Thymus (tissue), 11 donors: ENCODE data around the gene LGALS4. TPM values are rescaled to one million over a fixed set of nuclear protein-coding genes. Genes with fewer than 3 reads are reported as not detected.
A peak's percentile ranks its signal among the peaks of the same experiment; 100 is the strongest.

ENCODE experiments used
- DNase-seq, 9 donors: peaks; one replicate each; pipeline ENCODE4 v3.0.0-alpha.2; 2013; ENCODE audit warnings: low spot score in 9 of 9, low read depth in 6 of 9, missing footprints in 1 of 9
- H3K27ac ChIP-seq, 2 donors: one replicate each; pipeline ENCODE4 v1.5.1; 2013; ENCODE audit warnings: control low read depth in 1 of 2, low read depth in 1 of 2, low read length in 1 of 2, mild to moderate bottlenecking in 1 of 2, moderate library complexity in 1 of 2
- H3K27me3 ChIP-seq, 2 donors: one replicate each; pipeline ENCODE4 v1.5.1; 2013; ENCODE audit warnings: low read length in 1 of 2; ENCODE audit not compliant: control insufficient read depth in 2 of 2, insufficient read depth in 1 of 2
- H3K36me3 ChIP-seq, 2 donors: one replicate each; pipeline ENCODE4 v1.5.1; 2013; ENCODE audit warnings: low read length in 1 of 2, mild to moderate bottlenecking in 1 of 2, moderate library complexity in 1 of 2; ENCODE audit not compliant: control insufficient read depth in 2 of 2, insufficient read depth in 2 of 2
- H3K4me1 ChIP-seq, 2 donors: one replicate each; pipeline ENCODE4 v1.5.1; 2013; ENCODE audit warnings: low read length in 2 of 2; ENCODE audit not compliant: control insufficient read depth in 2 of 2, insufficient read depth in 2 of 2
- H3K4me3 ChIP-seq, 2 donors: one replicate each; pipeline ENCODE4 v1.5.1; 2013; ENCODE audit warnings: low read length in 2 of 2, control low read depth in 1 of 2, mild to moderate bottlenecking in 1 of 2
- H3K9me3 ChIP-seq, 2 donors: one replicate each; pipeline ENCODE4 v1.5.1; 2013; ENCODE audit warnings: low read length in 1 of 2, mild to moderate bottlenecking in 1 of 2; ENCODE audit not compliant: control insufficient read depth in 2 of 2, insufficient read depth in 1 of 2
- WGBS: extraction: QIAGEN DNeasy Blood & Tissue Kit; methylation state at CpG from one replicate; pipeline ENCODE4 v1.1.7; 2013; 5-methylcytosine and 5-hydroxymethylcytosine counted together
- polyA plus RNA-seq: library from polyadenylated mRNA; stranded (reverse); fragments of 200-250 nt; gene quantifications from one replicate; pipeline ENCODE4 v1.2.3, GENCODE V29; 2013
- total RNA-seq: library from RNA; stranded (reverse); fragments of 120-200 nt; gene quantifications from one replicate; pipeline ENCODE4 v1.2.4, GENCODE V29; 2013
- donor health status: healthy.

LGALS4 gene
- total and polyA plus RNA-seq, 2 donors: 1.1 to 6.8 TPM

- DNase-seq: no peak
- peaks cover 71 to 81% of the 10 kb centered on the region in 2 donors for H3K36me3 ChIP-seq
- peaks cover 24 to 55% of the 10 kb centered on the region in 2 donors for H3K4me1 ChIP-seq
- H3K9me3 ChIP-seq: no peaks in the 10 kb centered on the region
- 99% methylated on average over 14 of the region's 14 CpGs for WGBS
- H3K27me3 ChIP-seq: no peaks in the 10 kb centered on the region
- H3K27ac ChIP-seq: no peak overlapping the region
- H3K4me3 ChIP-seq: no peak overlapping the region
These were observed 32.8 kb upstream of the LGALS4 start for GRCh38 chr19:38845374-38846024.

DNA sequence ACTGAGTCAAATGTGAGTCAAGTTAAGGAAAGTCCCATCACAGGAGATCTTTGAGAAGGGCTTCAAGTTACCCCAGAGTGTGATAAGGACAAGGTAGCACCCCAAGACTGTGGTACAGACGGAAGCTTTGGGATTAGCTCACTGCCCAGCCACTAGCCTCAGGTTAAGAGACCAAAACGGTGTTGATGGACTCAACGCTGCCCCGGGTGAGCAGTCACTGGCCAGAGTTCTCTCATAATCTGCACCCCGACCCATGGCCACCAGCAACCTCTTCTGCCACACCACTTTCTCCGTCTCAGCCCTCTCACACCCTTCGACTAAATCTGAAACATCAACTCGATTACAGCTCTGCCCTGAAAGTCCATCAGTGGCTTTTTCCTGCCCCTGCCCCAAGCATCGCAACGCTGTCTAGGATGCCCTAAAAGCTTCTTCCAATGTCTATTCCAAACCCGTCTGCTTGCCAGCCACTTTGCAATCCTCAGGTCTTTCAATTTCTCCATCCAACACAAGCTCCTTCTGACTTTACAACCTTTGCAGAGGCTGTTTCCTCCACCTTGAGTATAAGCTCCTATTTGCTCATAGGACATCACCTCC is 31.4 kb upstream of the LGALS4 start:
- H3K9me3 ChIP-seq: no peaks in the 10 kb centered on the region
- H3K27ac ChIP-seq: peak overlapping the region in 1 of 2 donors; percentile 53
- peaks cover 84 to 93% of the 10 kb centered on the region in 2 donors for H3K36me3 ChIP-seq
- no peak for DNase-seq
- H3K27me3 ChIP-seq: no peaks in the 10 kb centered on the region
- WGBS: 97% methylated on average over 11 of the region's 11 CpGs
- H3K4me3 ChIP-seq: no peak overlapping the region
- peaks cover 24 to 55% of the 10 kb centered on the region in 2 donors for H3K4me1 ChIP-seq

DNA sequence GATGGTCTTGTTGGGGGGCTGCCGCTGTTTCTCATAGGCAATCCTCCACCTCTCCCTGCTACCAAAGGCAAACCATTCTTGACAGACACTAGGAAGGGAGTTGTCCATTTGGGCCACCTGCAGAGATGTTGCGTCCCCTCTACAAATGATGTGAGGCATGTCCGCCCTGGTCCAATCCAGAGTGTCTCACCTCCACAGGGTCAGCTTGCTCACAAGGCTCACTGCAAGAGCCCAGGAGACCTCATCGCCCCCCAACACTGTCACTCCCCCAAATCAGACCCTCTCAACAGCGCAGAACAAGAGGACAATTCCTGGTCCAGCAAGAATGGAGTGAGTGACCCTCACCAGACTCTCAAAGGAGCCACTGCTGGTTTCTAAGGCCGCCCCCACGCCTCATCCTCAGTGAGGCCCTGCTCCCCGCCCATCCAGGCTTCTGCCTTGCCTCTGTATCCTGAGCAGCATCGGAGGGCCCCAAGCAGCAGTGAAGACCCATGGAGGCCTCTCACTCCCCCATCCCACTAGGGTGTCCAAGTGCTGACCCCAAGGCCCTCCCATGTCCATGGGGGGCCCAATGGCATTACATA is 30.5 kb upstream of the LGALS4 start:
- 97% methylated on average over 9 of the region's 9 CpGs for WGBS
- Histone ChIP-seq H3K4me1 (peaks cover 17 to 48% of the 10 kb centered on the region in 2 donors), H3K9me3 (no peaks in the 10 kb centered on the region), H3K27ac (peak overlapping the region in 1 of 2 donors; percentile 85), H3K36me3 (peaks cover 94 to 97% of the 10 kb centered on the region in 2 donors), H3K4me3 (no peak overlapping the region), H3K27me3 (no peaks in the 10 kb centered on the region)
- DNase-seq: no peak

- no peak overlapping the region for H3K4me3 ChIP-seq
- peaks cover 11 to 42% of the 10 kb centered on the region in 2 donors for H3K4me1 ChIP-seq
- no peaks in the 10 kb centered on the region for H3K9me3 ChIP-seq
- 87% methylated on average over 17 of the region's 17 CpGs for WGBS
- peak overlapping the region; percentile 23 to 85 for H3K27ac ChIP-seq
- peak in 3 of 9 donors; percentile 34 to 75 (median 44) for DNase-seq
- H3K27me3 ChIP-seq: no peaks in the 10 kb centered on the region
- peaks cover 99% of the 10 kb centered on the region in 2 donors for H3K36me3 ChIP-seq
These were observed 29.9 kb upstream of the LGALS4 start for GRCh38 chr19:38842439-38843174.

GRCh38 chr19:38841787-38842438 is 29.2 kb upstream of the LGALS4 start:
- peak in 2 of 9 donors; percentile 15 to 42 for DNase-seq
- 77% methylated on average over 19 of the region's 19 CpGs for WGBS
- peaks cover 9 to 35% of the 10 kb centered on the region in 2 donors for H3K4me1 ChIP-seq
- H3K9me3 ChIP-seq: no peaks in the 10 kb centered on the region
- peak overlapping the region in 1 of 2 donors; percentile 74 for H3K27ac ChIP-seq
- no peaks in the 10 kb centered on the region for H3K27me3 ChIP-seq
- no peak overlapping the region for H3K4me3 ChIP-seq
- peaks cover 99% of the 10 kb centered on the region in 2 donors for H3K36me3 ChIP-seq

DNA sequence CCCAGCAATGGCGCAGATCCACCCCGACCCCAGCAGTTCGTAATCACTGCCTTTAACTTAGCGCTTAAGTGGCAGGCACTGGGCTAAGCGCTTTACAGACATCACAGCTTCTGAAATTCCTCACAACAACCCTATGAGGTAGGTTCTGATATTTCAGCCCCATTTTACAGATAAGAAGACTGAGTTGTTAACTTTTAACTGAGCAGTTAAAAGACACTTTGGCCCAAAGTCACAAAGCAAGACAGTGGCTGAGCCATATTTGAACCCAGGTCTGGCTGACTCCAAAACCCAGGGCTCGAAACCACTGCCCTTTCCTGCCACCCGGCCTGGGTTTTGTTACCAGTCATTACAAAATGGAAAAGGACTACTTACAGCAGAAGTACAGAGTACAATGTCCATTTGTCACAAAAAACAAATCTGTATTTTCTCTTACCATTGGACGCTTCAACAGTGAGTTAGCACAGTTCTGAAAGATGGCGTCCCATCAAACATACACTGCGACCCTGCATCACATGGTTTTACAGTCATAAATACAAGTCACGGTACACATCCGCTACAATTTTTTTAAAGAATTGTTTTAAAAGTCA is 28.5 kb upstream of the LGALS4 start:
- H3K36me3 ChIP-seq: peaks cover 97 to 98% of the 10 kb centered on the region in 2 donors
- no peak for DNase-seq
- no peak overlapping the region for H3K27ac ChIP-seq
- H3K4me1 ChIP-seq: peaks cover 9 to 34% of the 10 kb centered on the region in 2 donors
- H3K27me3 ChIP-seq: no peaks in the 10 kb centered on the region
- 97% methylated on average over 12 of the region's 12 CpGs for WGBS
- H3K9me3 ChIP-seq: no peaks in the 10 kb centered on the region
- H3K4me3 ChIP-seq: no peak overlapping the region

DNA sequence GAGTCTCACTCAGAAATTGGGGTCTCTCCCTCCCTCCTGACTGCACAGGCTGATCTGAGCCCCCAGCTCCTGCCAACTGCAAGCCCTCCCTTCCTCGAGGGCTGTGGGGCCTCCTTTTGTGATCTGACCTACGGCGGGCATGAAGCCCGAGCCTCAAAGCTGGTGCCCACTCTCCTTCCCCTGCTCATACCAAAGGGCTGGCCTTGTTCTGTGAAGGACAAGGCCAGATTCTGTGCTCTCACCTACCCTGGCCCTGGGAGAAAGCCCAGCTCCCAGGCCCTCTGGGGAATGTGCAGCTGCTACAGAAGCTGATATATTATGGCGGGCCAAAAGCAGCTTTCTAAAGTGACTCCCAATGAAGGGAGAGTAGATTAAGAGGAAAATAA is 27.8 kb upstream of the LGALS4 start:
- Histone ChIP-seq H3K9me3 (no peaks in the 10 kb centered on the region), H3K36me3 (peaks cover 97 to 98% of the 10 kb centered on the region in 2 donors), H3K4me3 (no peak overlapping the region), H3K4me1 (peaks cover 9 to 34% of the 10 kb centered on the region in 2 donors), H3K27me3 (no peaks in the 10 kb centered on the region), H3K27ac (no peak overlapping the region)
- WGBS: 97% methylated on average over 5 of the region's 5 CpGs
- DNase-seq: no peak

DNA sequence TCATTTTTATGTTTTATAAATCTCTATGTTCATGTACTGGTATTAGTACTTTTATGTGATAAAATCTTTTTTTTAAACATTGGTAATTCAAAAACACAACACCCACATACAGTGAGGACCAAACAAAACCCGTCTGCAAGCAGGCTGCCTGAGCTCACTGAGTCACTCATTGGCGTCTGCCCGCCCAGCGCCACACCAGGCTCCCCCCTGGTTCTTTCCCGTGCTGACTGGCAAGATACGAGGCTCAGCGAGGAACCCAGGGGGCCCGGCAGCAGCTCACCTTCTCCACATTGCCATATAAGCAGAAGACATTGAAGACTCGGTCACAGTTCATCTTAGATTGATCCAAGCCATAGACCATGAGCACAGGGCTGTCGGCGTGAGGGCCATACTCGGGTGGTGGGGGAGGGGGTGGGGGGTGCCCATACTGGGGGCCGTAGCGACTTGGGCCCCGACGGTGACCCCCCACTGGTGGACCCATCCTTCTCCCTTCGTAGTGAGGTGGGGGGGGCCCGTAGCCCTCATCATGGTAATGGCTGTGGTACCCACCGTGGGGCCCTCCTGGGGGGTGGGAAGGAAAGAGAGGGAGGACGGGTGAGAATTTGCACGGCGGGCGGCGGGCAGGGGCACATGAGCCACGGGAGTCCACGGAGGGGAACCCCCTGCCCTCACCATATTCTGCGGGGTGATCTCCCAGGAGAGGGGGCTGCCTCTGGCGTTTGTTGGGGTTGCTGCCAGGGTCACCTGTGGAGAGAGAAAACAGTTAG is 27.3 kb upstream of the LGALS4 start:
- H3K4me3 ChIP-seq: no peak overlapping the region
- peaks cover 92 to 96% of the 10 kb centered on the region in 2 donors for H3K36me3 ChIP-seq
- peaks cover 9 to 31% of the 10 kb centered on the region in 2 donors for H3K4me1 ChIP-seq
- H3K9me3 ChIP-seq: no peaks in the 10 kb centered on the region
- no peak for DNase-seq
- no peak overlapping the region for H3K27ac ChIP-seq
- WGBS: 97% methylated on average over 28 of the region's 28 CpGs
- no peaks in the 10 kb centered on the region for H3K27me3 ChIP-seq
